Measurements from ENCODE around the gene TMEM54.

Gene TMEM54

DNA sequence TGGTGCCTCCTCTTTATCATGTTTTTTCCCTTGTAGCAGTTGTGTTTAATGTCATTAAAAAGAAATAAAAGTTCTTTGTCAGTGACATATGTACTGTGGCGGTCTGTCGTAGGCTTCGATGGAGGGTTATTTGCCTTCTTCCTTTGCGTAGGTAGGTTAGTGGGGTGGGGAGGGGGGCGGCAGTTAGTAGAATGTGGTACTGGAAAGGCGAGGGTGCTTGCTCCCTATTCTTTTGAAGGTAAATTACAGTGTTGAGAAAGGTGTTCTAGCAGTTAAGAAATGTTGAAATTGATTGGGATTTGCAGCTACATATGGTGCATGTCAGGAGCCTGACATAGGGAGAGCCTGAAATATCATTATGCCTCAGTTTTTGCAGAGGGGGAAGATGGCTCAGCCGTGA lies 42.4 kb downstream of the TMEM54 start:
- no peaks in the 10 kb centered on the region for H3K4me1 ChIP-seq (ENCODE audit: control insufficient read depth, insufficient read depth, low read length)
- peaks cover 59% of the 10 kb centered on the region for H3K36me3 ChIP-seq (ENCODE audit: control insufficient read depth, insufficient read depth, low read length)
- H3K27me3 ChIP-seq (ENCODE audit: control insufficient read depth, insufficient read depth, low read length) = no peaks in the 10 kb centered on the region
- no peak overlapping the region for H3K4me3 ChIP-seq (ENCODE audit: low read depth, low read length)
- no peak overlapping the region for H3K27ac ChIP-seq (ENCODE audit: low read depth, low read length)
- no peaks in the 10 kb centered on the region for H3K9me3 ChIP-seq (ENCODE audit: control insufficient read depth, insufficient read depth, low read length)
- H3K9ac ChIP-seq (ENCODE audit: low read depth, low read length) = no peak overlapping the region

DNA sequence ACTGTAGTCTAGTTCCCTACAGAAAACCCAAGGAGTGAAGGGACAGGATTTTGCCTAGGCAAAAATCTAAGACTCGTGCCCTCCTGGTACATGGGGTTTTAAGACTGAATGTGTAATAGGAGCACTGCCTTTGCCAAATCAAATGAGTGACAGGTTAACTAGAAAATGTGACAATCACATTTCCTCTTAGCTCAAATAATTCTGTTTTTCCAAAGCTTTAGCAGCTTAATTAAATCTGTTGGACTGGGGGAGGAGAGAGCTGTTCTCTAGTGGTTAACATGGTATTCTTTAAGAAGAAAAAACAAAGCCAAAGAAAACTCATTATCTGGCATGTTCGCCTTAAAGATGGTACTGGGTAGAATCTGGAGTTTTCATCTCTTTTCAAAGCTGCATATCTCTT lies 43.1 kb downstream of the TMEM54 start:
- peaks cover 60% of the 10 kb centered on the region for H3K36me3 ChIP-seq (ENCODE audit: control insufficient read depth, insufficient read depth, low read length)
- no peak overlapping the region for H3K27ac ChIP-seq (ENCODE audit: low read depth, low read length)
- no peak overlapping the region for H3K9ac ChIP-seq (ENCODE audit: low read depth, low read length)
- no peaks in the 10 kb centered on the region for H3K9me3 ChIP-seq (ENCODE audit: control insufficient read depth, insufficient read depth, low read length)
- no peaks in the 10 kb centered on the region for H3K4me1 ChIP-seq (ENCODE audit: control insufficient read depth, insufficient read depth, low read length)
- no peaks in the 10 kb centered on the region for H3K27me3 ChIP-seq (ENCODE audit: control insufficient read depth, insufficient read depth, low read length)
- H3K4me3 ChIP-seq (ENCODE audit: low read depth, low read length) = no peak overlapping the region

DNA sequence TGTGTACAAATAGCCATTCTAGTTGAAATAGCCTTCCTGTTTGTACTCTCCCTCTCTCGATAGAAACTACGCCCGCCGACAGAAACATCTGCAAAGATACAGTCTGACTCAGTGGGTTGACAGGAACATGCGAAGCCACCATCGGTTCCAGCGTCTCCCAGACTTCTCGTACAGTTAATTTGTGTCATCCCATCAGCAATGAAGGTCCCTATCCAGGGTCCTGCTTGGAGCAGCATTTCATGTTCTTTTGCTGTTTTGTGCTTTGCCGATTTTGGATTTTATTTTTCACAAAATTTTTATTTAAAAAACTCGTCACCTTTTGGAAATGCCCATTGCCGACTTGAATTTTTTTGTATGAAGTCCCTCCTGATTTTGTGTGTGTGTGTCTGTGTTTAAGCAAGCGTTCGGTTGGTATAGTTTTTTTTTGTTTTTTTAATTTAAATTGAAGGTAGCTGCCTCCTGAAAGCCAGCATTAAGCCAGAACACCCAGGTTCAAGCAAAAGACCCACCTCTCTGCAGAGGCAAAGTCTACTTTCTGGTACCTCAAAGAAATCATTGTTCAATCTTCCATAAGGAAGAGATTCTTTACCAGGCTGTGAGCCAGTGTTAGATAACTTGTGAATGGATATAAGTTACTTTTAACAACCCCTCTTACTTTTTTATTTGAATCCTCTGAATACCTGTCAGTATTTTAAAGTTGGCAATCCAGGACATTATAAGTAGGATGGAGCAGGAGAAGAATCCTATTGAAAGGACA lies 45.1 kb downstream of the TMEM54 start:
- Histone ChIP-seq H3K9me3 (ENCODE audit: control insufficient read depth, insufficient read depth, low read length) (no peaks in the 10 kb centered on the region), H3K27me3 (ENCODE audit: control insufficient read depth, insufficient read depth, low read length) (no peaks in the 10 kb centered on the region), H3K4me3 (ENCODE audit: low read depth, low read length) (no peak overlapping the region), H3K4me1 (ENCODE audit: control insufficient read depth, insufficient read depth, low read length) (no peaks in the 10 kb centered on the region), H3K36me3 (ENCODE audit: control insufficient read depth, insufficient read depth, low read length) (peaks cover 61% of the 10 kb centered on the region), H3K27ac (ENCODE audit: low read depth, low read length) (no peak overlapping the region), H3K9ac (ENCODE audit: low read depth, low read length) (no peak overlapping the region)

DNA sequence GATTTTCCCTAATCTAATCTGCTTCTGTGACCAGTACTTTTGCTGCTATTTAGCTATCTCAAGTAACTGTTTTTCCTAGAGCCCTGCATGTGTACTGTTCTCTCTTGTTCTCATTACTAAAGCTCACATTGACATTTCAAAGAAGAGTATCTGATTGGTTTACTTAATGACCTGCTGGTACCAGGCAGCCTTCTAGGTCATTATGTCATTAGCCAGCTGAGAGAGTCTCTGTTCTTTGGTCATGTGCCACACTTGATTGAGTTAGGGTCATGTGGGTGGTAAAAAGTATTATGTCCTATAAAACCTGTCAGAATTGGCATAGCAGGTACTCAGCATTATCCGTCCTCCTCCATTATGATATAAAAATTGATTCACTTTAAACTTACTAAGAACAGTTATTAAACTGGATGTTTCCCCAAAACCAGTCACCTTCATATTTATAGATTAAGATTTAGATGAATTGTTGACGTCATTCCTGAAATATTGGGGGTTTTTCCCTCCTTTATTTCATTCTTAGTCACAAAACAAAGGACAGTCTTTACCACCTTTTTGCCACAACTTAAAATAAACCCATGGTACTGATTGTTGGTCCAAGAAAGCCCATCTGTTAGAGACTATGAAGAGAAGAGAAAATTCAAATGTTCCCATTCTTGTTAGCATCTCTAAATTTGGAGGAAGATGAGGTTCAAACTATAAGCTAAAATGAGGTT lies 52.7 kb downstream of the TMEM54 start:
- no peak overlapping the region for H3K9ac ChIP-seq (ENCODE audit: low read depth, low read length)
- no peaks in the 10 kb centered on the region for H3K4me1 ChIP-seq (ENCODE audit: control insufficient read depth, insufficient read depth, low read length)
- H3K27ac ChIP-seq (ENCODE audit: low read depth, low read length) = no peak overlapping the region
- peaks cover 39% of the 10 kb centered on the region for H3K36me3 ChIP-seq (ENCODE audit: control insufficient read depth, insufficient read depth, low read length)
- H3K9me3 ChIP-seq (ENCODE audit: control insufficient read depth, insufficient read depth, low read length) = no peaks in the 10 kb centered on the region
- H3K27me3 ChIP-seq (ENCODE audit: control insufficient read depth, insufficient read depth, low read length) = no peaks in the 10 kb centered on the region
- H3K4me3 ChIP-seq (ENCODE audit: low read depth, low read length) = no peak overlapping the region
